ENCODE data around the gene ABCC9.

ABCC9 gene

GRCh38 chr12:21940549-21941505 lies at the start of gene ABCC9:
TSS of gene ABCC9 (minus strand) at chr12:21941426. CDS start at chr12:21936674, 4,752 bp downstream.
- no peak for DNase-seq (ENCODE audit: low read depth, low spot score)
- TF ChIP-seq, protein P1, sequence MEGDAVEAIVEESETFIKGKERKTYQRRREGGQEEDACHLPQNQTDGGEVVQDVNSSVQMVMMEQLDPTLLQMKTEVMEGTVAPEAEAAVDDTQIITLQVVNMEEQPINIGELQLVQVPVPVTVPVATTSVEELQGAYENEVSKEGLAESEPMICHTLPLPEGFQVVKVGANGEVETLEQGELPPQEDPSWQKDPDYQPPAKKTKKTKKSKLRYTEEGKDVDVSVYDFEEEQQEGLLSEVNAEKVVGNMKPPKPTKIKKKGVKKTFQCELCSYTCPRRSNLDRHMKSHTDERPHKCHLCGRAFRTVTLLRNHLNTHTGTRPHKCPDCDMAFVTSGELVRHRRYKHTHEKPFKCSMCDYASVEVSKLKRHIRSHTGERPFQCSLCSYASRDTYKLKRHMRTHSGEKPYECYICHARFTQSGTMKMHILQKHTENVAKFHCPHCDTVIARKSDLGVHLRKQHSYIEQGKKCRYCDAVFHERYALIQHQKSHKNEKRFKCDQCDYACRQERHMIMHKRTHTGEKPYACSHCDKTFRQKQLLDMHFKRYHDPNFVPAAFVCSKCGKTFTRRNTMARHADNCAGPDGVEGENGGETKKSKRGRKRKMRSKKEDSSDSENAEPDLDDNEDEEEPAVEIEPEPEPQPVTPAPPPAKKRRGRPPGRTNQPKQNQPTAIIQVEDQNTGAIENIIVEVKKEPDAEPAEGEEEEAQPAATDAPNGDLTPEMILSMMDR (IDR thresholded peaks at IDR 0.05; ENCODE audit: low read depth, low read length), result no peak
- in situ Hi-C loops (cut with HindIII; ENCODE audit: low sequenced_read_pairs), result no loop called here
- H3K4me3 ChIP-seq (ENCODE audit: low read depth, low read length), result peak within 1 kb of the TSS; percentile 48

DNA sequence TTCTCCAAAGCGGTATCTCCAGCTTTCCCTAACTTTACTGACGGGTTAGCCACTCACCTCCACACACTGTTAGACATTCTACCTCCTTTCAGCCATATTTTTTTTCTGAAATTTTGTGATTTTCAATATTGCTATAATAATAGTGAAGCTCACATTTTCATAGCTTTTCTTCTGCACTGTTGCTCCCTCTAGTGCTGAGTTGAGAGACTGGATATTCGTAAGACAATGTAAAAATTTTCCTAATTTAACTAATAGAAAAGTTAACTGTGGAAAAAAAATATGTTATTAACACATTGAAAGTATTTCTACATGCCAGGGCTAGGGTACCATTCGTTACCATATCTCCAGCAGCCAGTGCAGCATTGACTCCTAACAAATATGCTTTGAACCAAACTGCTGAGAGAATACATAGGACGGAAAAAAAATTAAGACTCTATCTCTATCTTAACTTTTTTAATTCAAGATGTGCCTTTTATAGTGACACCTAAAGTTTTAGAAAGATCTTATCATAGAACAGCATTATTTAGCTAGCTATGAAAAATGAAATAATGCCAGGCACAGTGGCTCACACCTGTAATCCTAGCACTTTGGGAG lies 48.7 kb upstream of the ABCC9 start:
- TF ChIP-seq, protein P1 (IDR thresholded peaks at IDR 0.05; ENCODE audit: low read depth, low read length), result peak; percentile 69
- in situ Hi-C loops (cut with HindIII; ENCODE audit: low sequenced_read_pairs), result no loop called here
- peak; percentile 50 for DNase-seq (ENCODE audit: low read depth, low spot score)
- H3K4me3 ChIP-seq (ENCODE audit: low read depth, low read length), result no peak overlapping the region

DNA sequence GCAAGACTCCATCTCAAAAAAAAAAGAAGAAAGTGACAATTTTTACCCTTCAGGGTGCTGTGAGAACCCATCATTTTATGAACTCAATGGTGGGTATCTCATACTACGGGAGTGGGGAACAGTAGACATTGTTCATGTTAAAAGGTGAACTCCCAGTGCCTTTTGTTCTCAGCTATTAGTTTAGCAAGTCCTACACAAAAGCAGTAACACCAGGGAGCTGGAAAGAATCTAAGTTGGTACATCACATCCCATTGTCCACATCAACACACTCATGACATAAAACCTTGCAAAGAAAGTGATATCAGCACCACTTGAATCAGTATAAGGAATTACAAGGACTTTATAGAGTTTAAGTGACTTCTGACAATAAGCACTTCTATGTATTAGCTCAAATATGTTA lies 47.4 kb upstream of the ABCC9 start:
- no peak overlapping the region for H3K4me3 ChIP-seq (ENCODE audit: low read depth, low read length)
- in situ Hi-C loops (cut with HindIII; ENCODE audit: low sequenced_read_pairs), result no loop called here
- TF ChIP-seq, protein P1 (IDR thresholded peaks at IDR 0.05; ENCODE audit: low read depth, low read length), result no peak
- DNase-seq (ENCODE audit: low read depth, low spot score), result no peak

- in situ Hi-C loops (cut with HindIII; ENCODE audit: low sequenced_read_pairs), result no loop called here
- no peak overlapping the region for H3K4me3 ChIP-seq (ENCODE audit: low read depth, low read length)
- TF ChIP-seq, protein P1 (IDR thresholded peaks at IDR 0.05; ENCODE audit: low read depth, low read length), result no peak
- no peak for DNase-seq (ENCODE audit: low read depth, low spot score)
Observed at GRCh38 chr12:21987755-21988154, 46.5 kb upstream of the ABCC9 start.

- TF ChIP-seq, protein P1 (IDR thresholded peaks at IDR 0.05; ENCODE audit: low read depth, low read length), result no peak
- DNase-seq (ENCODE audit: low read depth, low spot score), result no peak
- H3K4me3 ChIP-seq (ENCODE audit: low read depth, low read length), result no peak overlapping the region
- in situ Hi-C loops (cut with HindIII; ENCODE audit: low sequenced_read_pairs), result no loop called here
Observed at GRCh38 chr12:21985155-21985554, 43.9 kb upstream of the ABCC9 start.

DNA sequence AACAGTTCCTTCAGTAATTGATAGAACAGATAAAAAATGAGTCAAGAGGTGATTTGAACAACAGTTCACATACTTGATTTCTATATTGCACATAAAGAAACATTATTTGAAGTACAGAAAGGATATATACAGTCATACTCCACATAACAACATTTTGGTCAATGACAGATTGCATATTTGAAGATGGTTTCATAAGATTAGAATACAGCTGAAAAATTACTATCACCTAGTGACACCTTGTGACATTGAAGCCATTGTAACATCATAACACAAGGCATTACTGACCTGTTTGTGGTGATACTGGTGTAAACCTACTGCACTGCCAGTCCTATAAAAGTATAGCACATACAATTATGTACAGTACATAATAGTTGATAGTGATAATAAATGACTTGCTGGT lies 43.1 kb upstream of the ABCC9 start:
- no peak for DNase-seq (ENCODE audit: low read depth, low spot score)
- TF ChIP-seq, protein P1 (IDR thresholded peaks at IDR 0.05; ENCODE audit: low read depth, low read length), result no peak
- in situ Hi-C loops (cut with HindIII; ENCODE audit: low sequenced_read_pairs), result no loop called here
- H3K4me3 ChIP-seq (ENCODE audit: low read depth, low read length), result no peak overlapping the region

All from astrocyte of the spinal cord (primary cell).